LNCaP clone FGC (cell line): ENCODE data around the gene PTGES2.
A peak's percentile ranks its signal among the peaks of the same experiment; 100 is the strongest.

Experiments
- DNase-seq: peaks from one replicate; pipeline ENCODE4 v3.0.0-alpha.2; 2011; ENCODE audit warnings: low read depth
- H3K4me3 ChIP-seq: 2 replicates; pipeline ENCODE4 v1.5.1; 2011; ENCODE audit warnings: mild to moderate bottlenecking, low read depth, low read length, control low read depth
- TF ChIP-seq, protein P1 (sequence below): IDR thresholded peaks from 2 replicates; pipeline ENCODE4 v1.5.1; 2012; ENCODE audit warnings: mild to moderate bottlenecking; ENCODE audit not compliant: control insufficient read depth, insufficient read depth; ENCODE audit errors: extremely low read depth

PTGES2 gene

DNA sequence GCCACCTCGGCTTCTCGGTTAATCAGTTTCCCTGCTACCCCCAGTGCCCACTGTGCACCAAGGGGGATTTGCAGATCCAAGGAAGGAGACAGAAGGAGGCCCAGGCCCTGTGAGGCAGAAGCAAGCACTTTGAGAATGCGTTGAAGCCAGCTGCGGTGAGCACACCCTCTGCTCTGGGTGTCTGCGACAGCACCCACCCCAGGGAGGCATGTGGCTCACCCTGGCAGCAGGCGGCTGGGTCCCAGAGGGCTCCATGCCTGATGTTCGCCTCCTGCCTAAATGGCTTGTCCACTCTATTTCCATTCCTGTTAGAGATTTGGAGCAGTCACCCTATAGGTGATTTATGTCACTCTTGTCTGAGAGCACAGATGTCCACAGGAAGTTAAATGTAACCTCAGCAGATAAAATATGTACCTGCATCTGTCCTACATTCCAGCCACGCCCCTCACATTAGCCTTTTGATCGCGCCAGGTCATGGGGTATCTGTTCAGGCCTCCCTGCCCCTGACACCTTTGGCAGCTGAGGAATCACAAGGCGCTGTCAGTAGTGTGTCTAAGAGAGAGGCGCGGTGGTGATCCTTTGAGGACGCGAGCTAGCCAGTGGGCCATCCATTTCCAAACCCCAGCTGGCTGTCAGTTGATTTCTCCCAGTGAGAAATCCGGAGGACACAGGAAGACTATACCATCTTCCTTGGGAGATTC is 28.1 kb downstream of the PTGES2 start:
- no peak for DNase-seq
- TF ChIP-seq, protein P1, sequence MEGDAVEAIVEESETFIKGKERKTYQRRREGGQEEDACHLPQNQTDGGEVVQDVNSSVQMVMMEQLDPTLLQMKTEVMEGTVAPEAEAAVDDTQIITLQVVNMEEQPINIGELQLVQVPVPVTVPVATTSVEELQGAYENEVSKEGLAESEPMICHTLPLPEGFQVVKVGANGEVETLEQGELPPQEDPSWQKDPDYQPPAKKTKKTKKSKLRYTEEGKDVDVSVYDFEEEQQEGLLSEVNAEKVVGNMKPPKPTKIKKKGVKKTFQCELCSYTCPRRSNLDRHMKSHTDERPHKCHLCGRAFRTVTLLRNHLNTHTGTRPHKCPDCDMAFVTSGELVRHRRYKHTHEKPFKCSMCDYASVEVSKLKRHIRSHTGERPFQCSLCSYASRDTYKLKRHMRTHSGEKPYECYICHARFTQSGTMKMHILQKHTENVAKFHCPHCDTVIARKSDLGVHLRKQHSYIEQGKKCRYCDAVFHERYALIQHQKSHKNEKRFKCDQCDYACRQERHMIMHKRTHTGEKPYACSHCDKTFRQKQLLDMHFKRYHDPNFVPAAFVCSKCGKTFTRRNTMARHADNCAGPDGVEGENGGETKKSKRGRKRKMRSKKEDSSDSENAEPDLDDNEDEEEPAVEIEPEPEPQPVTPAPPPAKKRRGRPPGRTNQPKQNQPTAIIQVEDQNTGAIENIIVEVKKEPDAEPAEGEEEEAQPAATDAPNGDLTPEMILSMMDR, result no peak
- H3K4me3 ChIP-seq, result peak overlapping the region; percentile 55

DNA sequence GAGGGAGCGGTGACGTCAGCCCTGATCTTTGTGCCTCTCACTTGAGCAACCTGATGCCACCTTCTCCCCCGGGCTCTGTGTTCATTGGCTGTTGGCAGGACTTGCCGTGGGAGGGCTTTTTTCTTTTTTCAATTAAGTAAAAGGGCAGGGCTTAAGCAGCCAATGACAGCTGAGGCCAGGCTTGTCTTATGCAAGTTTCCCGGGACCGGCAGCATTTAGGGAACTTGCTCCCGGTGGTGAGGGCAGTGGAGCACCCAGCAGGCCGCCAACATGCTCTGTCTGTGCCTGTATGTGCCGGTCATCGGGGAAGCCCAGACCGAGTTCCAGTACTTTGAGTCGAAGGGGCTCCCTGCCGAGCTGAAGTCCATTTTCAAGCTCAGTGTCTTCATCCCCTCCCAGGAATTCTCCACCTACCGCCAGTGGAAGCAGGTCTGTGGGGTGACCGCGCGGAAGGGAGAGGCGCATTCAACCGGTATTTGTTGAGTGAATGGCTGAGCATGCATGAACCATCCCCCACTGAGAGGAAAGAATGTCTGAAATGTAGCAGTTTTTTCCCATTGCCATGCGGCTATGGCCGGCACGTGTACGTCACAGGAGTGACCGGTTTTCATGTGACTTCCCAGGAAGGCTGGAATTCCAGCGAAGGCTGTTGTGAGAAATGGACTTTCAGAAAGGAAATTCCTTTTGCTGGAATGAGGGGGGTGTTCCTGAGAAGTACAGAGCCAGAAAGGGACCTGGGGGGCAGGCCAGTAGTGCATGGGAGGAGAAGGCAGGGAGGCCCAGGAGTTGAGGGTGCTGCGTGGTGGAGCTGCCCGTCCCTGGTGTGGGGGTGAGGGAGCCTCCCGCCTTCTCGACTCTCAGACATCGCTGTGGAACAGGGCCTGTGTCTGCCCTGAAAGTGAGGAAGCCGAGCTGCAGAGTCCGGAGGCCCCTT is 29.0 kb downstream of the PTGES2 start:
- peak overlapping the region; percentile 55 for H3K4me3 ChIP-seq
- peak; percentile 99 for DNase-seq
- TF ChIP-seq, protein P1, result no peak

DNA sequence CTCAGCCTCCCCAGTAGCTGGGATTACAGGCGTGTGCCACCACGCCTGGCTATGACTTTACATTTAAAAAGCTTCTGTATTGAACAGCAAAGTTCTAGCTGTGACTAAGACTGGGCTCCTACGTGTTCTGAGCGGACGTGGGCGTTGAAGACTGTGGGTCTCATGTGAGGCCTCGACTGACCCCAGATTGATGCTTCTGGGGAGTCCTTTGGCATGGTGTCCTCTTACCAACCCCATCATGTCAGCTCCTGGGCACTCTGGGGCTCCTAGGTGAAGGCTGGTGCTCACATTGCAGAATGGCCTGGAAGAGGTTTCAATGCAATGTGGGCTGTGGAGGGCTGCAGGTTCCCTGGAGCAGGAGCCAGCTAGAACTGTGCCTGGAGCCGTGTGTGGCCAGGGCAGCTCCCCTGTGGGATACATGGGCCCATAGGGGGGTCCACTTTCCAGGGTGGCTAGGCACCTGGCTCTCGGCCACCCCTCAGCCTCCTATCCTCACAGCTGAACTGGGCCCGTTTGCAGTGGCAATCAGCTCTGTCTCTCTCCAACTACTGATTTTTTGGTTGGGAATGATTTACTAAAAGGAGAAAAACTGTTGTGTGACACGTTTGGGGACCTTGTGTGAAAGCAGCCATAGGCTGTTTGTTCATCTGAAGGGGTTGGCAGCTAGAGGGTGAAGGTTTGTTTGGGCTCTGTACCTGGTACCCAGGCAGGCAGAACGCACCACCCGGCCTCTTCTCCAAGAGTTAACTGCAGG is 29.8 kb downstream of the PTGES2 start:
- H3K4me3 ChIP-seq, result peak overlapping the region; percentile 55; the same call in 1 of the 2 replicates
- TF ChIP-seq, protein P1, result no peak
- DNase-seq, result no peak

DNA sequence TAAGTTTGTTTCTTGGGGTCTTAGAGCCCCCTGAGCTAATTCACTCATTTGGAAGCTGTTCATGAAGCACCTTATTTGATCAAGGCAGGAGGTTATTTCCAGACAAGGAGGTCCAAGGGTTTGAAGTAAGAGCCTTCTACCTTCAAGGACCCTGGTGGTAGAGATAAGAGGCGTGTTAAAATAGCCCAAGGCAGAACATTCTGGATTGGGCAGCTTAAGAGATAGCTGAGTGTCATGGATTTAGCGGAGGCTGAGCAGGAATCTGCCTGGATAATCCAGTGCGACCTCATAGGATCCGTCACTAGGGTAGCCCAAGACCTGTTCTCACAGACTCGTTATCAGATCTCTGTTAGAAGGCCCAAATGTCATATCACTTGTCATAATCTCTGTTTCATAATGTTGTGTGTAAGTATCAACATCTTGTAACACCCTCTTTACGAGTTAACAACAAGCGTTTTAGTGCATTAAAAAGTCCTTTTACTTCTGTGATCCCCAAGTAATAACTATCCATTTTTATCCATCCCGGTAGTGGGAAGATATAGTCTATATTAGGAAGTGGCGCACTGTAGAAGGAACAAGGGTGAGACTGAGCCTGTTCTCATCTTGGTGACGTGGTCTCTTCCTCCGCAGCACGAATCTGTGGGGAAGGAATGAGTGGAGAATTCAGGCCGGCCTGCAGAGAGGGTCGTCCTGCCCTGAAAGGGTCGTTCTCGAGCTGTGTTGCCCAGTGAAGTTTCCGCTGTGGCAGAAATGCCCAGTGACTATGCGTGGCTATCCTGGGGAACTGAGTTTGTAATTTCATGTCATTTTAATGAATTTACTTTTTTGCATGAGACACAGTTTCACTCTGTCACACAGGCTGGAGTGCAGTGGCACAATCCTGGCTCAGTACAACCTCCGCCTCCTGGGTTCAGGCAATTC is 30.7 kb downstream of the PTGES2 start:
- no peak overlapping the region for H3K4me3 ChIP-seq
- no peak for DNase-seq
- TF ChIP-seq, protein P1, result no peak

DNA sequence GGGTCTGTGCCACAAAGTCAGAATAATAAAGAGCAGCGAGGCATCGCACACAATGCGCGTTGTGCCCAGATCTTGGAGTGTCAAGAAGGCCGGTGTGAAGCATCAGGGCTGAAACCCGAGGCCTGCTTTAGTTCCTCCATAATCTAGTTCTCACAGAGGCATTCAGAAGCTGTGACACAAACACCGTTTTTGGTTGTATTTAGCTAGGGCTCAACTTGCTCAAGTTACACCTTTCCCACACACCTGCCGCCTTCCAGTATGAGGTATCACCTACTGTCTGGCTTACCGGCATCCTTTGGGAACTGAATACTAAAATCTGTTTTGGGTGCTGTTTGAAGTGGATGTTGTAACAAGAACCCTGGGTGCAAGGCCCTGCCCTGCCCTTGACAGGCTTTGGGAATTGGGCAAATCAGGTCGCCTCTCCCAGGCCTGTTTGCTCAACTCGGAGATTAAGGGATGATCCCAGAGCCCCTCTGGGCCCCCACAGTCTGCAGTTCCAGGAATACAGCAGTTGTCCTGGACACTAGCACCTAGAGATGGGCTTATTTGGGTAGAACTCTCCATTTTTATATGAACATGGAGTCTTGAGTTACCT is 32.5 kb downstream of the PTGES2 start:
- DNase-seq, result no peak
- no peak overlapping the region for H3K4me3 ChIP-seq
- TF ChIP-seq, protein P1, result no peak
